ENCODE measurements around the gene SLC25A46. TPM values are rescaled to one million over a fixed set of nuclear protein-coding genes. Genes with fewer than 3 reads are reported as not detected.
"Not testable (repeated sequence)": the region's sequence is repeated elsewhere in the genome, so short reads cannot be mapped to it uniquely, and the experiment has no call there.

The SLC25A46 gene
- total RNA-seq, 1 experiment from 2014 or later, result 30.6 TPM

GRCh38 chr5:110770286-110770685, 31.5 kb downstream of the SLC25A46 start:
- DNase-seq, result no peak
- Mint-ChIP-seq H3K4me3 (ENCODE audit: unreplicated experiment) (no peak overlapping the region), H3K36me3 (ENCODE audit: insufficient read depth, unreplicated experiment) (no peaks in the 10 kb centered on the region), H3K27me3 (ENCODE audit: insufficient read depth, unreplicated experiment) (peaks cover 2% of the 10 kb centered on the region), H3K4me1 (ENCODE audit: low read depth, unreplicated experiment) (no peaks in the 10 kb centered on the region), H3K27ac (ENCODE audit: unreplicated experiment) (no peak overlapping the region), H3K9me3 (ENCODE audit: unreplicated experiment) (no peaks in the 10 kb centered on the region)
- CTCF ChIA-PET, result no interaction called here
- no peaks in the 10 kb centered on the region for H3K27me3 ChIP-seq (replicated peaks; ENCODE audit: control insufficient read depth, insufficient read depth, low read length)
- BruUV-seq (replicated peaks), result no TSS peak
- POLR2A ChIA-PET, result no interaction called here
- H3K9me3 ChIP-seq, result 0 out of 2 replicates have a peak, but pooled peaks cover 4% of the 10 kb centered on the region
- H3K4me3 ChIP-seq (ENCODE audit: low read depth, low read length), result no peak overlapping the region
- no peaks in the 10 kb centered on the region for H3K4me1 ChIP-seq
- intact Hi-C loops (cut with micrococcal nuclease; ENCODE audit: unreplicated experiment), result no loop called here
- TF ChIP-seq CTCF (IDR thresholded peaks at IDR 0.05; ENCODE audit: insufficient read depth in 1 of 2, low read depth in 1 of 2, low read length in 1 of 2, severe bottlenecking in 1 of 2, unreplicated experiment in 1 of 2), result no peak
- no peaks in the 10 kb centered on the region for H3K36me3 ChIP-seq (ENCODE audit: control insufficient read depth, insufficient read depth, low read length)

GRCh38 chr5:110784901-110785300, 46.1 kb downstream of the SLC25A46 start:
- POLR2A ChIA-PET, result no interaction called here
- H3K4me1 Mint-ChIP-seq (ENCODE audit: low read depth, unreplicated experiment), result no peaks in the 10 kb centered on the region
- no peaks in the 10 kb centered on the region for H3K9me3 ChIP-seq
- no TSS peak for BruUV-seq (replicated peaks)
- CTCF ChIA-PET, result no interaction called here
- no peaks in the 10 kb centered on the region for H3K36me3 ChIP-seq (ENCODE audit: control insufficient read depth, insufficient read depth, low read length)
- H3K27me3 ChIP-seq (replicated peaks; ENCODE audit: control insufficient read depth, insufficient read depth, low read length), result no peaks in the 10 kb centered on the region
- H3K27me3 Mint-ChIP-seq (ENCODE audit: insufficient read depth, unreplicated experiment), result peaks cover 7% of the 10 kb centered on the region
- DNase-seq, result no peak
- H3K4me3 ChIP-seq (ENCODE audit: low read depth, low read length), result no peak overlapping the region
- no peak overlapping the region for H3K27ac Mint-ChIP-seq (ENCODE audit: unreplicated experiment)
- no peaks in the 10 kb centered on the region for H3K36me3 Mint-ChIP-seq (ENCODE audit: insufficient read depth, unreplicated experiment)
- intact Hi-C loops (cut with micrococcal nuclease; ENCODE audit: unreplicated experiment), result no loop called here
- TF ChIP-seq CTCF (IDR thresholded peaks at IDR 0.05; ENCODE audit: insufficient read depth in 1 of 2, low read depth in 1 of 2, low read length in 1 of 2, severe bottlenecking in 1 of 2, unreplicated experiment in 1 of 2), result no peak
- no peaks in the 10 kb centered on the region for H3K9me3 Mint-ChIP-seq (ENCODE audit: unreplicated experiment)
- H3K4me3 Mint-ChIP-seq (ENCODE audit: unreplicated experiment), result no peak overlapping the region
- no peaks in the 10 kb centered on the region for H3K4me1 ChIP-seq

- H3K36me3 Mint-ChIP-seq (ENCODE audit: insufficient read depth, unreplicated experiment), result no peaks in the 10 kb centered on the region
These were observed 46.5 kb downstream of the SLC25A46 start for GRCh38 chr5:110785356-110785755.

GRCh38 chr5:110788006-110788405, 49.2 kb downstream of the SLC25A46 start:
- DNase-seq; H3K4me1 ChIP-seq; CTCF ChIA-PET; H3K27me3 Mint-ChIP-seq (ENCODE audit: insufficient read depth, unreplicated experiment); H3K36me3 Mint-ChIP-seq (ENCODE audit: insufficient read depth, unreplicated experiment); H3K36me3 ChIP-seq (ENCODE audit: control insufficient read depth, insufficient read depth, low read length); H3K4me1 Mint-ChIP-seq (ENCODE audit: low read depth, unreplicated experiment); H3K27me3 ChIP-seq (replicated peaks; ENCODE audit: control insufficient read depth, insufficient read depth, low read length); H3K4me3 ChIP-seq (ENCODE audit: low read depth, low read length); H3K9me3 Mint-ChIP-seq (ENCODE audit: unreplicated experiment); H3K27ac Mint-ChIP-seq (ENCODE audit: unreplicated experiment); H3K9me3 ChIP-seq; BruUV-seq (replicated peaks); POLR2A ChIA-PET; H3K4me3 Mint-ChIP-seq (ENCODE audit: unreplicated experiment); intact Hi-C loops (cut with micrococcal nuclease; ENCODE audit: unreplicated experiment): not testable (repeated sequence)

More at GRCh38 chr5:110785356-110785755, 46.5 kb downstream of the SLC25A46 start:
- H3K36me3 ChIP-seq (ENCODE audit: control insufficient read depth, insufficient read depth, low read length), result no peaks in the 10 kb centered on the region
- intact Hi-C loops (cut with micrococcal nuclease; ENCODE audit: unreplicated experiment), result no loop called here
- POLR2A ChIA-PET, result no interaction called here
- Mint-ChIP-seq H3K27me3 (ENCODE audit: insufficient read depth, unreplicated experiment) (peaks cover 7% of the 10 kb centered on the region), H3K27ac (ENCODE audit: unreplicated experiment) (no peak overlapping the region), H3K9me3 (ENCODE audit: unreplicated experiment) (no peaks in the 10 kb centered on the region), H3K4me3 (ENCODE audit: unreplicated experiment) (no peak overlapping the region), H3K4me1 (ENCODE audit: low read depth, unreplicated experiment) (no peaks in the 10 kb centered on the region)
- H3K9me3 ChIP-seq, result no peaks in the 10 kb centered on the region
- TF ChIP-seq CTCF (IDR thresholded peaks at IDR 0.05; ENCODE audit: insufficient read depth in 1 of 2, low read depth in 1 of 2, low read length in 1 of 2, severe bottlenecking in 1 of 2, unreplicated experiment in 1 of 2), result no peak
- no peak for DNase-seq
- H3K27me3 ChIP-seq (replicated peaks; ENCODE audit: control insufficient read depth, insufficient read depth, low read length), result no peaks in the 10 kb centered on the region
- H3K4me1 ChIP-seq, result no peaks in the 10 kb centered on the region
- no TSS peak for BruUV-seq (replicated peaks)
- no peak overlapping the region for H3K4me3 ChIP-seq (ENCODE audit: low read depth, low read length)
- CTCF ChIA-PET, result no interaction called here

Data from Caco-2 (cell line).